Stromal cell of bone marrow (primary cell): ENCODE measurements around the gene JAK3.

Experiments used
- DNase-seq: peaks from one replicate; pipeline ENCODE4 v3.0.0-alpha.2; 2012; ENCODE audit warnings: low read depth

The JAK3 gene

GRCh38 chr19:17840019-17840418 is 7.8 kb downstream of the JAK3 start:
- DNase-seq = no peak

- DNase-seq = no peak
Observed at GRCh38 chr19:17837972-17838371, 9.8 kb downstream of the JAK3 start.

- DNase-seq = no peak
Observed at GRCh38 chr19:17836530-17836929, 11.3 kb downstream of the JAK3 start.

GRCh38 chr19:17835182-17836006 is 12.4 kb downstream of the JAK3 start:
- no peak for DNase-seq

GRCh38 chr19:17834350-17835181 is 13.2 kb downstream of the JAK3 start:
- DNase-seq = no peak

GRCh38 chr19:17832443-17833208 is 15.2 kb downstream of the JAK3 start:
- DNase-seq = no peak

- no peak for DNase-seq
Observed at GRCh38 chr19:17831419-17831888, 16.3 kb downstream of the JAK3 start.

- no peak for DNase-seq
Observed at GRCh38 chr19:17830567-17831418, 17.0 kb downstream of the JAK3 start.

GRCh38 chr19:17829855-17830566 is 17.8 kb downstream of the JAK3 start:
- no peak for DNase-seq

GRCh38 chr19:17826508-17827056 is 21.2 kb downstream of the JAK3 start:
- DNase-seq = no peak

GRCh38 chr19:17824339-17824738 is 23.4 kb downstream of the JAK3 start:
- no peak for DNase-seq

GRCh38 chr19:17821190-17821589 is 26.6 kb downstream of the JAK3 start, which contains the start of gene INSL3:
TSS of gene INSL3 (minus strand) at chr19:17821519. CDS start at chr19:17821506, 13 bp downstream.
- DNase-seq = no peak

- DNase-seq = no peak
Observed at GRCh38 chr19:17817668-17818363, 30.0 kb downstream of the JAK3 start.

- no peak for DNase-seq
Observed at GRCh38 chr19:17812099-17812498, 35.7 kb downstream of the JAK3 start.

- no peak for DNase-seq
Observed at GRCh38 chr19:17811681-17812080, 36.1 kb downstream of the JAK3 start.

- DNase-seq = no peak
Observed at GRCh38 chr19:17811103-17811502, 36.7 kb downstream of the JAK3 start.

GRCh38 chr19:17807731-17808316 is 40.0 kb downstream of the JAK3 start:
- no peak for DNase-seq

GRCh38 chr19:17806945-17807344 is 40.8 kb downstream of the JAK3 start:
- DNase-seq = no peak

- DNase-seq = no peak
Observed at GRCh38 chr19:17805427-17805826, 42.4 kb downstream of the JAK3 start.
